ENCODE data around the gene MINAR2.

DNA sequence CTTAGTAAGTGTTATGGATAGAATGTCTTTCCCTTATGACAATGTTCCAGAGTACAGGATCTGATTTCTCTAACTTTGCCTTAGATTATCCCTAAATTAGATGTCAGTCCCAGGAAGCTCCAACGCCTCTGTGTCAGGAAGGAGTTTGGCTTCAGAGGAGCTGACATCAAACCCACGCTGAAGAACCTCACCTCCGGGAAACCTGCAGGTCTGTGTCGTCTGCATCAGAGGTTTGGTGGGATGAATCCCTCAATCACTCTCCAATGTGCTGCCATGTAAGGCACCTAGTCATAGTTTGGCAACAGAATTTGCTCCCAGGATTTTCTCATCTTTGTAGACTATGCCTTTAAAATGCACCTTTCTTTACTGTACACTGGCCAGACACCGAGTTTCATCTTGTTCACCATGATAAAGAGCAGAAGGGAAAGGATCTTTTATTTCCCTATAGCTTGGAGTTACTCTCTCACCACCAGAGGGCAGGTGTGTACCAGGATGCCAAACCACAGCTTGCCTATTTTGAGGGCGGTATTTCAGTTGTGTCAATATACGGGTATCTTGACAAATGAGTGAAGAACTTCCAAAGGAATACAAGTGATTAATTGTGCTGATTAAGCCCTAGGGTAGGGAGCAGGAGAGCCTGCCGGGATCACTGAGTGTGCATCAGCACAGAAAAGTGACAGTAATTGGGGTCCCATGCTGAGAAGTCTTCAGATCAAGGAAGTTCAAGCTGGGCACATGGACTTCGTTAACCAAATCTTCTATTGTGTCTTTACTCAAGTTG lies 23.4 kb downstream of the MINAR2 start:
- TF ChIP-seq POLR2A (IDR thresholded peaks at IDR 0.05; ENCODE audit: low read length) (no peak), GATA1 (IDR thresholded peaks at IDR 0.05; ENCODE audit: low read depth, low read length) (no peak)

Measured in erythroblast (primary cell).